CD14-positive monocyte (primary cell): ENCODE measurements around the gene SYNE2. TPM values are rescaled to one million over a fixed set of nuclear protein-coding genes. Genes with fewer than 3 reads are reported as not detected.
A peak's percentile ranks its signal among the peaks of the same experiment; 100 is the strongest.

Source experiments
- DNase-seq, 3 donors: peaks; one replicate each; pipeline ENCODE4 v3.0.0-alpha.2; 2011 to 2022
- H2AFZ ChIP-seq: 2 replicates; pipeline ENCODE4 v1.6.0; 2012; ENCODE audit warnings: mild to moderate bottlenecking, low read depth, low read length, inconsistent platforms; ENCODE audit not compliant: insufficient read depth, poor library complexity, severe bottlenecking
- H3K27ac ChIP-seq, 2 donors: 1 replicate in 1 of 2; 2 replicates in 1 of 2; pipeline ENCODE4 v1.5.1; 2012 to 2013; ENCODE audit warnings: low read length in 2 of 2, control low read depth in 1 of 2, inconsistent platforms in 1 of 2, low read depth in 1 of 2, mild to moderate bottlenecking in 1 of 2
- H3K27me3 ChIP-seq, 2 donors: one replicate each; pipeline versions ENCODE4 v1.6.0 to v1.6.1; 2011 to 2013; ENCODE audit warnings: low read length in 2 of 2; ENCODE audit not compliant: control insufficient read depth in 2 of 2, insufficient read depth in 2 of 2
- H3K36me3 ChIP-seq, 2 donors: replicated peaks in 1 of 2; 1 replicate in 1 of 2; 2 replicates in 1 of 2; pipeline versions ENCODE4 v1.5.1 to v1.6.1; 2012 to 2013; ENCODE audit warnings: low read length in 2 of 2, control low read depth in 1 of 2, inconsistent platforms in 1 of 2, mild to moderate bottlenecking in 1 of 2; ENCODE audit not compliant: insufficient read depth in 2 of 2, control insufficient read depth in 1 of 2
- H3K4me1 ChIP-seq, 2 donors: 1 replicate in 1 of 2; 2 replicates in 1 of 2; pipeline versions ENCODE4 v1.5.1 to v1.6.1; 2012 to 2013; ENCODE audit warnings: low read length in 2 of 2, control low read depth in 1 of 2, inconsistent platforms in 1 of 2, mild to moderate bottlenecking in 1 of 2, moderate library complexity in 1 of 2; ENCODE audit not compliant: insufficient read depth in 2 of 2, control insufficient read depth in 1 of 2
- H3K4me2 ChIP-seq: replicated peaks from 2 replicates; pipeline ENCODE3; 2012; ENCODE audit warnings: low read length, moderate library complexity, mild to moderate bottlenecking; ENCODE audit not compliant: poor library complexity, severe bottlenecking; ENCODE audit errors: extremely low read depth
- H3K4me3 ChIP-seq, 3 experiments: fragments of 200-600 bp in 1 of 3; sonication (generic) in 1 of 3; replicated peaks in 1 of 3; 1 replicate in 2 of 3; 2 replicates in 1 of 3; pipeline ENCODE4 v1.5.1; 2011 to 2013; ENCODE audit warnings: low read length in 3 of 3, mild to moderate bottlenecking in 3 of 3, control low read depth in 2 of 3, low read depth in 2 of 3, inconsistent platforms in 1 of 3, moderate library complexity in 1 of 3
- H3K79me2 ChIP-seq: 2 replicates; pipeline ENCODE4 v1.6.0; 2012; ENCODE audit warnings: mild to moderate bottlenecking, control low read depth, inconsistent platforms, low read length, moderate library complexity; ENCODE audit not compliant: insufficient read depth
- H3K9ac ChIP-seq: 2 replicates; pipeline ENCODE4 v1.6.0; 2017; ENCODE audit warnings: low read length, mild to moderate bottlenecking; ENCODE audit not compliant: insufficient read depth, poor library complexity, severe bottlenecking
- H3K9me3 ChIP-seq, 2 donors: replicated peaks in 1 of 2; 1 replicate in 1 of 2; 2 replicates in 1 of 2; pipeline versions ENCODE4 v1.5.1 to v1.6.1; 2012 to 2013; ENCODE audit warnings: low read length in 2 of 2, control low read depth in 1 of 2; ENCODE audit not compliant: control insufficient read depth in 1 of 2, insufficient read depth in 1 of 2
- H4K20me1 ChIP-seq: 2 replicates; pipeline ENCODE4 v1.6.0; 2012; ENCODE audit warnings: mild to moderate bottlenecking, low read length, control low read depth, moderate library complexity; ENCODE audit not compliant: insufficient read depth
- H3K27ac Mint-ChIP-seq, 7 donors: one replicate each; pipeline ENCODE4 v1.8.0; 2020; ENCODE audit warnings: mild to moderate bottlenecking in 7 of 7, mixed read lengths in 7 of 7, moderate library complexity in 6 of 7, inconsistent platforms in 2 of 7
- H3K27me3 Mint-ChIP-seq, 3 donors: one replicate each; pipeline ENCODE4 v1.8.0; 2021 to 2022; ENCODE audit warnings: low read depth in 3 of 3, mild to moderate bottlenecking in 3 of 3, mixed read lengths in 3 of 3, moderate library complexity in 3 of 3, inconsistent platforms in 1 of 3
- H3K36me3 Mint-ChIP-seq, 2 donors: one replicate each; pipeline ENCODE4 v1.8.0; 2020; ENCODE audit warnings: mixed read lengths in 2 of 2, inconsistent platforms in 1 of 2, mild to moderate bottlenecking in 1 of 2
- H3K4me1 Mint-ChIP-seq: one replicate; pipeline ENCODE4 v1.8.0; 2020; ENCODE audit warnings: mild to moderate bottlenecking, mixed read lengths
- H3K4me3 Mint-ChIP-seq, 2 donors: one replicate each; pipeline ENCODE4 v1.8.0; 2020; ENCODE audit warnings: mild to moderate bottlenecking in 2 of 2, mixed read lengths in 2 of 2, moderate library complexity in 1 of 2
- H3K9me3 Mint-ChIP-seq, 7 donors: one replicate each; pipeline ENCODE4 v1.8.0; 2020 to 2022; ENCODE audit warnings: mixed read lengths in 7 of 7, mild to moderate bottlenecking in 6 of 7, moderate library complexity in 6 of 7, inconsistent platforms in 2 of 7
- WGBS: methylation state at CpG from one replicate; pipeline ENCODE4 v1.1.5; 2013; ENCODE audit warnings: missing lambda C conversion rate; ENCODE audit not compliant: insufficient coverage; 5-methylcytosine and 5-hydroxymethylcytosine counted together
- intact Hi-C, 2 donors: fragments of 100-400 bp; cut with micrococcal nuclease; formaldehyde crosslinking; loops; one replicate each; pipeline versions ENCODE4 v1.15.0 to v1.15.1; 2023
- polyA plus RNA-seq, 3 donors: library from polyadenylated mRNA; depleted of rRNA in 1 of 3; unstranded in 2 of 3; stranded (reverse) in 1 of 3; fragments of 300-500 nt in 2 of 3; fragments of >200 nt in 1 of 3; fragmentation: Illumina TruSeq in 2 of 3; gene quantifications; 1 replicate in 2 of 3; 2 replicates in 1 of 3; pipeline ENCODE4 v1.2.3, GENCODE V29; 2012 to 2021
- TF ChIP-seq, protein P1 (sequence below): fragments of 200-600 bp; IDR thresholded peaks from one replicate; pipeline ENCODE4 v1.8.0; 2022; ENCODE audit warnings: antibody characterized with exemption, mild to moderate bottlenecking

The SYNE2 gene
- polyA plus RNA-seq, 3 donors, result 0.06 to 0.46 (median 0.44) TPM

DNA sequence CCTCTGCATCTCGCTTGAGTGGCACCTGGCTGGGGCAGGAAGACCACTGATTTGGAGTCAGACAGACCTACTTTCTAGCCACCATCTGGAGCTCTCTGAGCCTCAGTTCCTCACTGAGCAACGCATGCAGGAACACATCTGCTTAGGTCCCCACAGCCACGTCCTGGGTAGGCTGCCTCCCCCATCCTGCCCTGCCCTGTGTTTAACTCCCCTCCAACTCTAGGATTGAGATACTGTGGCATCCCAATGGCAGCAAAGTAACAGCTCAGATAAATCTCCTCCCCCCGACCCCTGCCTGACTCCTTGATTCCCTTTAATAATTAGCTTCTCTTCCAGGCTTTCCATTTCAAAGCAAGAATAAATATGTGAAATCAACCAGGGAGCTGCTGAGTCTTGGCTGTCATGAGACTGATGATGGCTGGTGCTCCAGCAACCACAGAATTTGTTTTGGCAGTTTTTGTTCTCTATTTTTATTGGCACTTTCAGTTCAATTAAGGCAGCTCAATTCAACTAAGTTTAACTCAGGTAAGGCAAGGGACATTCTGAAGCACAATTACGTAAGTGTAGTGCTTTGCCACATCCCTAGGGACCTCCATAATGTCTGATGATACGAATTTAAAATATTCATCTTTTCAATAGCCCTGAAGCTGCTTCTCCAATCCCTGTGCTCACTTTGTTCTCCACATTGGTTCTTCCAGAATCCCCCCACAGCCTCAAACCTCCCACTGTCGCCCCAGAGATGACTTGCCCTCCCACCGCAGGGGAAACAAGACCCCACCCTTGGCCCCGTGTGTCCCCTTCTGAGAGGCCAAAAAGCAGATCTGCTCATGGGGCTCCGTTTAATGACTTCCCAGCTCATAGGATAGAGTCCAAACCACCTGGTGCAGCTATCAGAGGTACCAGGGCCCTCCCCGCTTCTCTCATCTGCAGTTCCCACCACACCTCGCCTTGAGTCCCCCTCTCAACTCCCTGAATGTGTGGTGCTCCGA is 383.1 kb downstream of the SYNE2 start:
- 65% methylated on average over 12 of the region's 13 CpGs for WGBS

DNA sequence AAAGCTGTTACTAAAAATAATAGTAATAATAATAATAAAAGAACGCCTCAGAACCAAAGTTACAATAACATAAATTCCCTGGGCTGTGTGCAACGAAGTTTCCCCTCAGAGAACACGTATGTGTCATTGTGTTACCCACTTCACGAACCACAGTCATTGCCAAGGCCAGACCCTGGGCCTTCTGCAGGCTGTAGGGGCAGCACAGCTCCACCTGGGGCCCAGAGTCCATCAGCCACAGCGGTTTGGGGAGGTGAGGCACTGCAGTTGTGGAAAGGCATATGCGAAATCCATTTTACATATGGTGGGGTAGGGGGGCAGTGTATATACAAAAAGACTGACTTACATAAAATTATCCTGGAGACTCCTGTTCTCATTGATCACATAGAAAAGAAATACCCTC is 385.2 kb downstream of the SYNE2 start:
- intact Hi-C loops, result no loop called here
- no peak overlapping the region for H3K9ac ChIP-seq
- H2AFZ ChIP-seq, result no peak overlapping the region
- no peaks in the 10 kb centered on the region for H3K4me1 ChIP-seq
- H3K36me3 ChIP-seq, result no peaks in the 10 kb centered on the region
- no peaks in the 10 kb centered on the region for H3K79me2 ChIP-seq
- no peaks in the 10 kb centered on the region for H3K27me3 ChIP-seq
- 80% methylated on average over 1 of the region's 6 CpGs for WGBS
- no peak overlapping the region for H3K27ac ChIP-seq
- TF ChIP-seq, protein P1, sequence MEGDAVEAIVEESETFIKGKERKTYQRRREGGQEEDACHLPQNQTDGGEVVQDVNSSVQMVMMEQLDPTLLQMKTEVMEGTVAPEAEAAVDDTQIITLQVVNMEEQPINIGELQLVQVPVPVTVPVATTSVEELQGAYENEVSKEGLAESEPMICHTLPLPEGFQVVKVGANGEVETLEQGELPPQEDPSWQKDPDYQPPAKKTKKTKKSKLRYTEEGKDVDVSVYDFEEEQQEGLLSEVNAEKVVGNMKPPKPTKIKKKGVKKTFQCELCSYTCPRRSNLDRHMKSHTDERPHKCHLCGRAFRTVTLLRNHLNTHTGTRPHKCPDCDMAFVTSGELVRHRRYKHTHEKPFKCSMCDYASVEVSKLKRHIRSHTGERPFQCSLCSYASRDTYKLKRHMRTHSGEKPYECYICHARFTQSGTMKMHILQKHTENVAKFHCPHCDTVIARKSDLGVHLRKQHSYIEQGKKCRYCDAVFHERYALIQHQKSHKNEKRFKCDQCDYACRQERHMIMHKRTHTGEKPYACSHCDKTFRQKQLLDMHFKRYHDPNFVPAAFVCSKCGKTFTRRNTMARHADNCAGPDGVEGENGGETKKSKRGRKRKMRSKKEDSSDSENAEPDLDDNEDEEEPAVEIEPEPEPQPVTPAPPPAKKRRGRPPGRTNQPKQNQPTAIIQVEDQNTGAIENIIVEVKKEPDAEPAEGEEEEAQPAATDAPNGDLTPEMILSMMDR, result no peak
- Mint-ChIP-seq H3K36me3 (no peaks in the 10 kb centered on the region), H3K27me3 (peaks cover 0 to 2% (median 1%) of the 10 kb centered on the region in 3 donors), H3K4me1 (no peaks in the 10 kb centered on the region), H3K27ac (peak overlapping the region in 1 of 7 donors; percentile 12), H3K4me3 (no peak overlapping the region), H3K9me3 (peaks cover 0 to 8% (median 2%) of the 10 kb centered on the region in 7 donors)
- H3K9me3 ChIP-seq, result no peaks in the 10 kb centered on the region
- no peak overlapping the region for H3K4me3 ChIP-seq
- no peaks in the 10 kb centered on the region for H4K20me1 ChIP-seq
- H3K4me2 ChIP-seq, result no peak overlapping the region
- no peak for DNase-seq

More for the DNA sequence above, 383.1 kb downstream of the SYNE2 start:
- Mint-ChIP-seq H3K27ac (peak overlapping the region in 1 of 7 donors; percentile 27), H3K4me1 (no peaks in the 10 kb centered on the region), H3K9me3 (peaks cover 0 to 4% (median 0%) of the 10 kb centered on the region in 7 donors), H3K4me3 (no peak overlapping the region), H3K36me3 (no peaks in the 10 kb centered on the region), H3K27me3 (peaks cover 0 to 2% (median 1%) of the 10 kb centered on the region in 3 donors)
- H3K4me1 ChIP-seq, result no peaks in the 10 kb centered on the region
- H4K20me1 ChIP-seq, result no peaks in the 10 kb centered on the region
- intact Hi-C loops, result no loop called here
- no peaks in the 10 kb centered on the region for H3K27me3 ChIP-seq
- no peak overlapping the region for H3K4me3 ChIP-seq
- H3K36me3 ChIP-seq, result no peaks in the 10 kb centered on the region
- no peak overlapping the region for H3K9ac ChIP-seq
- H2AFZ ChIP-seq, result no peak overlapping the region
- H3K9me3 ChIP-seq, result no peaks in the 10 kb centered on the region
- TF ChIP-seq, protein P1, result no peak
- no peak overlapping the region for H3K27ac ChIP-seq
- DNase-seq, result no peak
- no peak overlapping the region for H3K4me2 ChIP-seq
- H3K79me2 ChIP-seq, result no peaks in the 10 kb centered on the region
